ENCODE data around the gene PRRT1.
"Not testable (repeated sequence)": the region's sequence is repeated elsewhere in the genome, so short reads cannot be mapped to it uniquely, and the experiment has no call there.

The PRRT1 gene

DNA sequence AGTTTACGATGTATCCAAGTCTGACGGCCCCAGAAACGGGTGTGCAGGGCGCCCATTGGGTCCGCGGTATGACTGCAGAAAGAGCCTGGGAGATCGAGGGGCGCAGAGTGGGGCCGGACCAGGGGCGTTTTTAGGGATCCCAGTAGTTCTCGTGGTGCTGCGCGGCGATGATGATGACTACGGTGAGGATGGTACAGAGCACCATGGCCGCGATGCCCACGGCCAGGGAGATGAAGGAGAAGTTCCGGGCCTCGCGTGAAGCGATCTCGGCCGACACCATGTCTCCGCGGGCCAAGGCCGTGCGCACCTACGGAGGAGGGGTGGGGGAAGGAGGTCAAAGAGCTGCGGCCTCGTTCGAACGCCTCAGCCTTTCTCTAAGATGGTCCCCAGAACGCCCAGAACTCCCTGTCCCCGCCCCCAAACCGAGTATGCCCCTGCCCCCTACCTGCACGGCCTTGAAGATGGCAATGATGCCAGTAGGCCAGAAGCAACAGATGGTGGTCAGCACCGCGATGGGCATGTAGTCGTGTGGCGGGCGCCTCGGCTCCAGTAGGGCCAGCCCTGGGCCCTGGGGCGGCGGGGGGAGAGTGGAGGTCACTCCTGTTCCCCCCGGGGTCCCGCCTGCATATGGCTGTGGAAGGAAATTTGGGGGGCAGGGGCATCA, 2.5 kb downstream of the PRRT1 start:
- DNase-seq, result no peak

DNA sequence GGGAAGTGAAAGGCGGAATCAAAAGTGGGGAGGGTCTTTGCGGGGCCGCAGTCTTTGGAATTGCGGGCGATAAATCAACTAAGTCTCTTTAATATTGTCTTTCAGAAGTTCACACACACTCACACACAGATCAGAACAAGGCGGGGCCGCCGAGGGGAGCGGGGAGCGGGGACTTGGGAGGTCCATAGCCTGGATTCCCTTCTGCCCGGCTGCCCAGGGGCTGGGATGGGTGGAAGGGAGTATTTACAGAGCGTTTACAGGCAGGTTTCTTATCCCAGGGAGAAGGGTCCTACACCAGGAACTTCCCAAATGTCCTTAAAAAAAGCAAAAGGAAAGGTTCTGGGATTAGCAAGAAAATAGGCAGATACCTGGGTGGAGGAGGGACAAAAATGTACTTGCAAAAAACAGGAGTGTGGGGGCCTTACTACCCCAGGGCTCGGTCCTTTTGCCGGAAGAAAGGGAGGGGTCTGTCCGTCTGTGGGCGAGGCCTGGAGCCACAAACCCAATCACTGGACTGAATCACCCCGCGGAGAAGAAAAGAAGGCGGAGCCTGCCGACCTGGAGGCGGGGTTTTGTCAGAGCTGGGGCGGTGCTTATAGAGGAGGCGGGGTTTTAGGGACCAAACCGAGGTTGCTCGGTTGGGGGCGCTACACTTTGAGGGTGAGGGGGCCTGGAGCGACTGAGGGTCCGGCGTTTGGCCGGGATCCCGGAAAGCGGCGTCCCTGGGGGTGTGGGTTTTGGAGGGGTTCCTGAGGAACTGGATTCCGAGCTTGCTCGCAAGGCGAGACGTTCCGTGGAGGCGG, 3.2 kb downstream of the PRRT1 start:
- peak; percentile 84 for DNase-seq

DNA sequence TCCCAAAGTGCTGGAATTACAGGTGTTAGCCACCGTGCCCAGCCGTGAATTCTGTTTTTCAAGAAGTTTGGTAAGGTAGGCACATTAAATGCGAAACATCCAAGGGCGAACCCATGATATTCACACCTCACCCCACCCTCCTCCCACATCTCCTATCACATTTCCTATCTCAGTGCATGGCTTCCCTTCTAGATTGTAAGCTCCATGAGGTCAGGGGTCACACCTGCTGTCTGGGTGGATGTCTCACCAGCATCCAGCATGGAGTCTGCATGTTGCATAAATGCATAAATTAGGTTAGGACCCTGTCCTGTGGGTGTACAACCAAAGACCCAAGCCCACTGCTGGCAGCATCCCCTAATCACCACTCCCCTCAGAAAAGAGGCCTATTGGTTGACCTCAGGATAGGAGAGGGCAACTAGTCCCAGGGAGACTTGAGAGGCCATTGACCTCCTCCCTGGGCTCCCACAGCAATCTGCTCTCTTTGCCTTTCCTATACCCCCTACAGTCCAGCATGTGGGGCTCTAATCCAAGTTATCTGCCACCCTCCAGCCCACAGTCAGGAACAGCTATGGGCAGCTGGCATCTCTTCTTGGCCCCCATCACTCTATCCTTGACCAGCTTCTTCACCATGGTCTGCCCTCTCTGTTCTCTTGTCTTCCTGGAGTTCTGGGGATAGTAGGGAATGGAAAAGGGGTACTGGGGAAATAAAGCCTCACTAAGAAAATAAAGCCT, 4.2 kb downstream of the PRRT1 start:
- no peak for DNase-seq

DNA sequence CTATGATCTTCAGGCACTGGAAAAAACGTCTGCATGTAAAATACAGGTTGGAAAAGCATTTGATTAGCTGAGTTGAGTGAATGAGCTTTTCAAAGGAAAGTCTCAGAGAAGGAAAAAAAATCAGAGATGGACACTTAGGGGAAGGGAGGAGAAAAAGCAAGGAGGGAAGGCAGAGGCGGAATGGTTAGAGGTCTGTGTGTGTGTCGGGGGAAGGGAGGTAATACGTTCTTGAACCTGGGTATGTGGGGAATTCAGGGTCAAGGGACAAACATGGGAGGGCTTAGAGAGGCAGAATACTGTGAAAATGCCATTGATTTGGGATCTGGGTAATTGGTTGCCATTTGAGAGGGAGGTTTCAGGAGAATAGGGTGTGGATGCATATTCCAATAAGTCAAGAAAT, 5.1 kb downstream of the PRRT1 start:
- DNase-seq, result no peak

DNA sequence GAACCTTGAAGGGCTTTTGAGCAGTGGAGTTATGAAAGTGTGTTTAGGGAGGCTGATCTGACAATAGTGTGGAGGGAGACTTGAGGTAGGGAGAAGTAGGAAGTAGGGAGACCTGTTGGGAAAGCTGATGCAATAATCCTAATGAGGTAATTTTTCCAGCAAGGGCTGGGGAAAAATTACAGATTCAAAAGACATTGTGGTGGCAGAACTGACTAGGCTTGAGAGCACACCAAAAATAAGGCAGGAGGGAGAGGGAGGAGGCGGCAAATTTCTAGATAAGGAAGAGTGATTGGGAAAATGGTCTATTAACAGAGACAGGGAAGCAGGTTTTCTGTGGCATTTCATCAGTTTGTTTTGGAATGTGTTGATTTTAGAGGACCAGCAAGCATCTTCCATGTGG, 5.5 kb downstream of the PRRT1 start:
- no peak for DNase-seq

DNA sequence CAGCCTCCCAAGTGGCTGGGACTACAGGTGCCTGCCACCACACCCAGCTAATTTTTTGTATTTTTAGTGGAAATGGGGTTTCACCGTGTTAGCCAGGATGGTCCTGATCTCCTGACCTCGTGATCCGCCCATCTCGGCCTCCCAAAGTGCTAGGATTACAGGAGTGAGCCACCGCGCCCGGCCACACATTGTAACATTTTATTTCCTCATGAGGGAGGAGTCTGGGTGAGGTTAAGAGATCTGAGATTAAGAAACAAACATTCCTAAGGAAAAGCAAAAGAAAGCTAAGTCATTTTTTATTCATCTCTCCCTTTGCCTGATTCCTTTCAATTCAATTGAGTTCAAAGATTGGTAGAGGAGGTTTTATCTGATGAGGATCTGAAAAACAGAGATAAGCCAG, 7.5 kb downstream of the PRRT1 start:
- DNase-seq, result not testable (repeated sequence)

DNA sequence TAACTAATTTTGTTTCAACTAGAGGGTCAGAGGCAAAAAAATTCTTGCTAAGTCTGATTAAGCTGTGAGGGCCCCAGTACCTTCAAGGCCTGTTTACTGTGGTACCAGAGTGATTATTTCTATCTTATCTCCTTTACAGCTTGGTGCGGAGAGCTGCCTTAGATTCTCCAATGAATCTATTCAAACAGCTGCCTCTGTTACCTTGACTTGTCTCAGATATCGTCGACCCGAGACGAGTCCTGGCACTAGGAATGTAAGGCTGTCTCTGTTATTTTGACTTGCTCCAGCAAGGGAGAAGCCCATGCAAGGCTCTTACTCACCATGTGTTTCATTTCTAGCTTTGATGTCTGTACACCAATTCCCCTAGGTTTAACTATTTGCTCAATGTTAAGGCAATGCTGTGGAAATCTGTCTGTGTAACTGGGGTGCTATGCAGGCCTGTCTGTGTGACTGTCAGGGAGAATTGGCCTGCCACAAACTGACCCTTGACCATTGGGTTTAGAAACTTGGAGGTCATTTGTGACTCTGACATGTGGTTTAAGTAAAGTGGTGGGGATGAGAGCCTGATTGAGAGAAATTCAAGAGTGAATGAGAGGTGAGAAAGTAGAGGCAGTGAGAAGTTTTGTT, 11.2 kb downstream of the PRRT1 start:
- DNase-seq, result no peak

DNA sequence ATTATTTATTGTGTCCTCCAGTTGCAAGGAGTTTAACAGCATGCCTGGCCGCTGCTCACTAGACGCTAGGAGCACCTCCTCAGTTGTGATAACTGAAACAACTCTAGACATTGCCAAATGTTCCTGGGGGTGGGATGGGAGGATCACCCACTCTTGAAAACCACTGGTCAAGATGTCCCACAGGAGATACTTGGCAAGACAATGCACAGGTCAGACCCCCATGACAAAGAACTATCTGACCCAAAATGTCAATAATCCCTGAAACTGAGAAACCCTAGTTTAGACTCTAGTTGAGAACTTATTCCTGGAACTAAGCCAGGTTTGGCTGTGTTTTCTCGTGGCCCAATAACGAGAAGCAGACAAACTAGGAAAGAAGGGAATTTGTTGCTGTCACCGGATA, 12.1 kb downstream of the PRRT1 start:
- DNase-seq, result no peak

DNA sequence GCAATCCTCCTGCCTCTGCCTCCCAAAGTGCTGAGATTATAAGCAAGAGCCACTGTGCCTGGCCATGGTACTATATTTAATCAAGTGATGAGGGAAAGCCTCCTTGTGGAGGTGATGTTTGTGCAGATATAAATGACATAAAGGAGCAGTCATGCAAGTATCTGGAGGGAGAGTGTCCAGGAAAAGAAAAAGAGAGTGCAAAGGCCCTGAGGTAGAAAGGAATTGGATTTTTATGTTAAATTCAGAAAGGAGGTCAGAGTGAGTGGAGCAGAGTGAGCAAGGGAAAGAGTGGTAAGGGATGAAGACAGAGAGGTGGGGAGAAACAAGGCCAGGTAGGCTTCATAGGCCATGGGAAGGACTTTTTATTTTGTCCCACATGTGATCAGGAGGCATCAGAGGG, 14.3 kb downstream of the PRRT1 start:
- DNase-seq, result no peak

DNA sequence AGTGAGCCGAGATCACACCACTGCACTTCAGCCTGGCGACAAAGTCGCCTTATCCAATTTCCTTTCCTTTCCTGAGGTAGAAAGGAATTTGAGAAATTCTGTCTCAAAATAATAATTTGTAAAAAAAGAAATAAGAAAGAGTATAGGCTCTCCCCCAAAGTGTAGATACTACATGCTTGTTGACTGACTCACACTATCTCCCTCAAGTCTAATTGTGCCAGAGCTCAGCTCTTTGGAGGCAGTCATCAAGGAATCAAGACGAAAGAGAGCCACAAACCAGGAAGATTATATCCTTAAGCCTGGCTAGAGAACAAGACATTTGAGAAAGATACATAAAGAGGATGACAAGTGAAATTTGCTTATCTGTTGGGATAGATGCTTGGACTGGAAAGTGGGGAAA, 18.0 kb downstream of the PRRT1 start:
- no peak for DNase-seq

DNA sequence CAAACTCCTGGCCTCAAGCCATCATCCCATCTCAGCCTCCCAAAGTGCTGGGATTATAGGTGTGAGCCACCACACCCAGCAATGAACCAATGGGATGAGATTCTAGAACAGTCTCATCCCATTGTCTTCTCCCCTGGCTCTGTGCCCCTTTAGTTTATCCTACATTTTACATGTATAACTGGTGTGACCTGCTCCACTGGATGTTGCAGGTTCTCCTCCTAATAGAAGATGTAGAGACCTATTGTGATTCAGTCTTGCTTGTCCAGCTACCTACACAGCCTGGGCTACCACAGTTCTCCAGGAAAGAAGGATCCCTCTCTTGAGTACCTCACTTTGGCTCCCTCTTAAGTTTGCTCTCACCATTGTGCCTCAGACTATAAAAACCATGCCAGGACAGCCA, 19.6 kb downstream of the PRRT1 start:
- no peak for DNase-seq

DNA sequence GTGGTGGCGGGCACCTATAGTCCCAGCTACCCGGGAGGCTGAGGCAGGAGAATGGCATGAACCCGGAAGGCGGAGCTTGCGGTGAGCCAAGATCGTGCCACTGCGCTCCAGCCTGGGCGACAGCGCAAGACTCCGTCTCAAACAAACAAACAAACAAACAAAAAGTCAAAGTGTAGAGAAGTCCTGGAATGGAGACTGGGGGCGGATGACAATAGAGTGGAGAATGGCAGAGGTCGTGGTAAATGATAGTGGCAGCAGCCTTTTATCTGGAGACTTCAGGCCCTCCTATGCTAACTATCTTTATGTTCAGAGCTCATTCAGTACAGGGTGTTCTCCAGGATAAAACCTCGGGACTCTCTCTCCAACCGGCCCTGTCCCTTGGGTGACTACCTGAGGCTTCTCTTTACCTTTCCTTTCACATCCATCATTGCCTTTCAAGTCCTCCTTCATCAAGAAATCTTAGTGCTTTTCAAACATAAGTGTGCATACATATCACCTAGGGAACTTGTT, 20.2 kb downstream of the PRRT1 start:
- DNase-seq, result no peak

DNA sequence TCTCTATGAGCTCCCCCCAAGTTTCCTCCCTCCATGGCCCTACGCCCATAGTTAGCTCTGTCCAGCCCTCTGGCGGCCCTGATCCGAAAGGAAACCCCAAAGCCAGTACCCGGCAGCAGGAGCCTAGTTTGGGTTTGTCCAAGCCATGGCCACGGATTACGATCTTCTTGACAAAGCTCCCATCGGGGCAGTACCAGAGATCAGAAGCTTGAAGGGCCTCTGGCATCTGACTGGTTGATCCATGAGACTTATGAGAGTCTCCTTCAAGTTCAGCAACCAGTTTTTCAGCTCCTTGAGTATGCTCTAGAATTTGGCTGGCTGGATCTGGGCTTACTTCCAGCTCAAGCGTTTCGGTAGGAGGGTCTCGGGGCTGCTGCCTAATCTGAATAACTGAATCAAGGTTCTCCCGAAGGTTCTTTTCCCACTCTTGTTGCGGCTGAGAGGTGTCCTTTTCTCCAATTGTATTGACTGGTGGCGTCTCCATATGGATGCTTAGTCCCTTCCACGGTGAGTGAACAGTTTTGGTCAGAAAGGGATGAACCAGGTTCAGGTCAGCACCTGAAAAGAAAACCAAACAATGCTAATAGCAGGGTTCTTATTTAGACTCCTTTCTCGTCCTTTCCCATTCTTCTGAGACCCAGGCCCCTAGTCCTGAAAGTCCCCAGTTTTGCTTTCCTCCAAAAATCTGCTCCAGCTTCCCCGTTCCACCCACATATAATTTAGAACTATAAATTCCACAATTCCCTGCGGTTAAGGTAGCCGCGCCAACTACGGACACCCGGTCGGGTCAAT, 22.2 kb downstream of the PRRT1 start:
- no peak for DNase-seq

DNA sequence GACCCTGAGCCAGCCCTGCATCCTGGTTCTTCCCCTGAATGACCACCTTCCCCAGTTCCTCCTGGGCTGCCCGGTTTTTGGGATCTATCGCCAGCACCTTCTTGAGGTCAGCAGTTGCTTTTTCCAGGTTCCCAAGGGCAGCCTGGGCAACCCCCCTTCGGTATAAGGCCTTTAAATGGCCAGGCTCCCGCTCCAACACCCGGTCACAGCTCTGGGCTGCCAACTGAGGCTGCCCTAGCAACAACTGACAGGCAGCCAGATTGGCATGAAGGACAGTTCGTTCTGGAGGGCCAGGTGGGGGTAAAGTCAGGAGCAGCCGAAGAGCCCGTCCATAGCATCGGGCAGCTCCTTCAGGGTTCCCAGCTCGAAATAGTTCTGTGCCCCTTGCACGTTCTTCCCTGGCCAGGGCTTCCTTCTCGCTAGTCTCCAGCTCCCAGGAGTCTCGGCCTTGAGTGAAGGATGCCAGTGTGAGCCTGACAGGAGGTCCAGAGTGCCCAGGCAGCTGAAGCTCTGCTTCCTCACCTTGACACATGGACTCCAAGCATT, 22.9 kb downstream of the PRRT1 start:
- DNase-seq, result no peak

DNA sequence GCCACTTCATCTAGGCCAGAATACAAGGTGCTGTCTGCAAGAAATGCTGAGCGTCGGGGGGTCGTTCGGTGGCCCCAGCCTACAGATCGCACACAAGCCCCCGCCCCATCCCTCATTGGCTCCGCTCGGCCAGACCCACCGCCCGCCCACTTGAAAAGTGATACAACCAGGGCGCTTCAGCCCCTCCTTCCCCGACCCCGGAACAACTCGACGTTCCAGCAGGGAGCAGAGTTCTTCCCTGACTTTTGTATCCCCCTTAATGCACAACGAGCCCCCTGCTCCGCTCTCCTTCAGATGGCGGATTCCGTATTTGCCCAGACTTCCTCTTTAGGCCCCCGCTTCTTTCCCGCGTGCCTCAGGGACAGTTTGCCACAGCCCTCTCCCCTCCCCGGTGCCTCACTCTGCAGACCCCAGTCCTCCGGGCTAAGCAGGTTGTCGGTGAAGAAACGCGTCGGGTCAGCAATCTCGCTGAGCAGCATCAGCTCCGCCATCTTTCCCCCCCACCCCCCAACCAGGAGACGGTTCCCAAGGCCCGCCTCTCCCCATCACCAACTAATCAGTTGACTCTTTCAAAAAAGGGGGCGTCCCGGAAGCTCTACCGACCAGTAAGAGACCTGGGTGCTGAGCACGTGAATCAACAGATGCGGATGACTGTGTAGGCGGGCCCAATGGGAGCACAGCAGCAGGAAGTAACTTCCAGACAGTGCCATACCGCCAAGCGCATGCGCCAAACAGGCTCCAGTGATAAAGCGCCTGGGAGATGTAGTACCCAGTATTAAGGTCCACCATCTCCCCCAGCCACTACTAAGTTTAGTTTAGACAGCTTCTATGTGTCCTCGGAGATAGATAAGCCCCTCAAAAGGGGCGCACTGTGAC, 23.8 kb downstream of the PRRT1 start, which contains the start of gene ATF6B:
ATF6B (minus strand) TSS at position 530 of the 876 bp plus-strand sequence; CDS start at position 491, 39 bp downstream.
- DNase-seq, result peak; percentile 100

DNA sequence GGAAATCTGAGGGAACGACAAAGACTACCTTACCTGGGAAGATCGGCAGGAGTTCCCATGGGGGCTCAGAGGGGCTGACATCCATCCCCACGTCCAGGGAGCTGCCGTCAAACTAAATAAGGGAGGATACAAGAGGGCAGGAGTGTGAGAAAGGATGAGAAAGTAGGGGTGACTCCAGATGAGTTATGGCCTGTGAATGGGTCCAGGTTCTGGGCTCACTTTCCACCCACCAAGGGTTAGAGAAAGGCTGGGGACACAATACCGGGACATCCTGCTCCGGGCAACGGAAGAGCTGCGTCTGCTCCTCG, 24.4 kb downstream of the PRRT1 start:
- DNase-seq, result no peak

DNA sequence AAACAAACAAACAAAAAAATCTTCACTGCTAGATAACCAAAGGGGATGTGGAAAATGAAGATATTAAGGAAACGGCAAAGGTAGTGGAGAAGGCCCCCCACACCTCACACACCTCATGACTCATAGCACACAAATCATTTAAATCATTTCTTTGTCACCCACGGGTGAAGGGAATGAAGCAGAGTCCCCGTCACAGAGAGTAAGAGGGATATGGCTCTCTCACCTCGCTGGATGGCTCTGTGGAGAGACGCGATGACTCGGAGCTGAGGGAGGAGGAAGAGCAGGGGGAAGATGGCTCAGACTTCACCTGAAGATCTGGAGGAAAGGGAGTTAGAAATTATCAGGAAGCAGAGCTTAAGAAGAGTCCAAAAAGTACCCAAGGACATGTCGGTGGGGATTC, 24.9 kb downstream of the PRRT1 start:
- DNase-seq, result no peak

DNA sequence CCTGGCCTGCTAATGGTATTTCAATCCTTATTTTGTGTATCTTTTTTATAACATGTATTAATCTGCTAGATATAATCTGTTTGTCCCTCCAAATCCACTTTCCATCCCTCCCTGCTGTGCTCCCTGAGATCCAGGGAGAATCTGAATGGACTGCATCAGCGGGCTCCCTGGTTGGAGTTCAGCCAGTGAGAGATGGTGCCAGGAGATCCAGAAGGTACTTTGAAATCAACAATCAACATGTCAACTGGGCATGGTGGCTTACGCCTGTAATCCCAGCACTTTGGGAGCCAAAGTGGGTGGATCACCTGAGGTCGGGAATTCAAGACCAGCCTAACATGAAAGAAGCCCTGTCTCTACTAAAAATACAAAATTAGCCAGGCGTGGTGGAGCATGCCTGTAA, 28.1 kb downstream of the PRRT1 start:
- no peak for DNase-seq

DNA sequence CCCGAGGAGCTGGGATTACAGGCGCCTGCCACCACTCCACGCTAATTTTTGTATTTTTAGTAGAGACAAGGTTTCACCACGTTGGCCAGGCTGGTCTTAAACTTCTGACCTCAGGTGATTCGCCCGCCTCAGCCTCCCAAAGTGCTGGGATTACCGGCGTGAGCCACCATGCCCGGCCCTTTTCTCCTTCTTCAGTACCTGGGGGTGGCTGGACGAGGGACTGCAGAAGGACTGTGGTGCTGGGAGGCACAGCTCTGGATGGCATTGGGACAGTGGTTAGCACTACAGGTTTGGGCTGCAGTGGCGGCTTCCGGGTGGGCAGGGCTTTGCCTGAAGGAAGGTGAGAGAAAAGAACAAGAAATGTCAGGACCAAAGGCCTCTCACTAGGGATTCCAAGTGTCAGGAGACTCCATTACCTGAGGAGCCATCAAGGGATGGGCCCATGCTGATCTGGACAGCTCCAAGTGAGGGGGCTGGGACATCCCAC, 31.1 kb downstream of the PRRT1 start:
- no peak for DNase-seq

DNA sequence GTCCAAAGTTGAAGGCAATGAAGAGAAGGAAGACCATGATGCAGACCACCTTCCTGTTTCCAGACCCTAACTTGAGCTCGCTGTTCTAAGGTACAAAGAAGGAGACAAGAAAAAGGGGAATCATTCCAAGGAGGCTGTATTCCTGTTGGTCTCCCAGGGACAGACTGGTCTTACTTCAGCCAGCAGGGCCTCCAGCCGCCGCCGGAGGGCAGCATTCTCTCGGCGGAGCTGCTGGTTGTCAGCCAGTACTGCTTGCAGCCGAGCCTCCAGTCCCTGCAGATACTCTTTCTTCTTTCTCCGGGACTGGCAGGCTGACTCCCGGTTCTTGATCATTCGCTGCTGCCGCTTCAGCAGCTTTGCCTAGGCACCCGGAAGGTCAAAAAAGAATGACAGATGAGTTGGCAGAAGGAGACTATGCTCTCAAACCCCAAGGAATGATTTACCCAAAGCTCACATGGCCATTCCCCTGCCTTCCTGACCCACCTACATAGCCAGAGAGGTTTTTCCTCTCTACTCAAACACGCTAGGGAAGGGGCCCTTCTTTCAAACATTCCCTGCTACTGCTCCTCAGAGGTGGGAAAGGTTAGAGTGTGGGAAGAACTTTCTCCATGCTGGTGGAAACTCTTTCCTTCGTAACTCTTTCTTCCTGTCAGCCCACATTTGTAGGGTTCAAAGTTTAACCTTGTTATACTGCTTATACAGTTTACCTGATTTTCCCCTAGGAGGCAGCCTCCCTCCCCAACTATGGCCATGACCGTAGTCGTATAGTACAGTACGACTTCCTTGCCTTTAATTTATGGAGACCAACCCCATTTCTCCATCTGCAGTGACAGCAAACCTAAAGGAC, 32.7 kb downstream of the PRRT1 start:
- peak; percentile 74 for DNase-seq
